ENCODE data around the gene GSTCD. TPM values are rescaled to one million over a fixed set of nuclear protein-coding genes. Genes with fewer than 3 reads are reported as not detected.
A peak's percentile ranks its signal among the peaks of the same experiment; 100 is the strongest.
"Not testable (repeated sequence)": the region's sequence is repeated elsewhere in the genome, so short reads cannot be mapped to it uniquely, and the experiment has no call there.

The GSTCD gene
- total RNA-seq, 8 experiments from 2014 or later = 4.6 to 37.7 (median 10.4) TPM

DNA sequence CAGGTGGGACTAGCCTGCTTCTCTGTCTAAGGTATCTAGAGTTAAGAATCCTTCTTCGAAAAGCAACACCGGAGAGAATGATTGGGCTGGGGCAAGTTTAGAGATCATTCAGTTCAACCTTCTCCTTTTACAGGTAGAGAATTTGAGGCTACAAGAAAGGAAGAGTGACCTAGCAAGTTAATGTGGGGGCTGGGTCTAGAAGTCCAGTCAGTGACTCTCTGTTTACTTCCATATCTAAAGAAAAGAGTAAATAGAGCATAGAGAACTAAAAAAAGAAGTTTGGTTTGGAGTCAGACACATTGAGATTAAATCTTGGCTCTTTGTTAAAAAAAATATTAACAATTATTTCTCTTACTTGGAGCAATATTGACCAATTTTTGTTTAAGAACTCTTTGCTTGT, 122.6 kb downstream of the GSTCD start:
- Histone ChIP-seq H3K4me3 (no peak overlapping the region), H3K27ac (no peak overlapping the region), H3K4me1 (replicated peaks in 1 of 2) (no peaks in the 10 kb centered on the region)
- WGBS, 10 experiments = 85 to 100% (median 100%) methylated on average over 2 of the region's 2 CpGs; no CpG with 5 or more reads in 4 of the 10 experiments
- ATAC-seq (replicated peaks in 6 of 8) = no peak
- in situ Hi-C loops (cut with MboI; ENCODE audit: low pct_unique_long_range_greater_than_20kb in 2 of 9, low sequenced_read_pairs in 9 of 9, unreplicated experiment in 9 of 9) = no loop called here

DNA sequence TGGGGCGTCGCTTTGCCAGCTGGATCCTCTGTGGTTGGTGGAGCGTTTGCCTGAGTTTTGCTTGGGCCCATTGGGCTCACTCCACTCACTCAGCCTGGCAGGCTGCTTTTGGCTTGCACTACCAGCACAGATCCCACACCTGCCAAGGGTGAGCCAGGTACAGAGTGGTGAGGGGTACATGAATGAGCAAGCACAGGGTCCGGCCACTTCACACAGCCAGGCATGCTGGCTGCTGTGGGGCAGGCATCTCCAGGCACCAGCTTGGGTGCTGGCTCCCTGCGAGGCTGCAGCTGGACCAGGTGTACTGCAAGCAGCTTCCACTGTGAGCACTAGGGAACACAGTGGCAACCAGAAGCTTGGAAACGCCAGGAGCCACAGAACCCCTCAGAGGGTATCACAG, 126.6 kb downstream of the GSTCD start:
- WGBS, 10 experiments = 80 to 100% (median 96%) methylated on average over 1 to 4 of the region's 6 CpGs; no CpG with 5 or more reads in 6 of the 10 experiments
- Histone ChIP-seq H3K4me3 (no peak overlapping the region), H3K27ac (no peak overlapping the region), H3K4me1 (replicated peaks in 1 of 2) (no peaks in the 10 kb centered on the region)
- in situ Hi-C loops (cut with MboI; ENCODE audit: low pct_unique_long_range_greater_than_20kb in 2 of 9, low sequenced_read_pairs in 9 of 9, unreplicated experiment in 9 of 9) = no loop called here
- ATAC-seq (replicated peaks in 6 of 8) = no peak

DNA sequence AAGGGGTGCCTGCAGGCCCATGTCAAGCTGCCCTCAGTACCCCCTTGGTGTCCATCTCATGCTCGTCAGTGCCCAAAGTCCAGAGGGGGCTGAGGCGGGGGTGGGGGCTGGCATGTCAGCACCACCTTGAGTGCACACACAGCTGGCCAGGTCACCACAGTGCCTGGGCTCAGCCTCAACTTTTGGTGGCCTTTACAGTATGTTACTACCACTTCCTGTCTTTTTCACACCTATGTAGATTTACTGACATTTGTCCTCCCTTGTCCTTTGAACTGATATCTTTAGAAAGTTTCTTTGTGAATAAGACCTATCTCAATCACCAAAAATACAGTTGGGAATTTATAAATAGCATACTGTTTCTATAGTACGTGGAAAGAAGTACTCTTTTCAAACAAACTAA, 128.0 kb downstream of the GSTCD start:
- Histone ChIP-seq H3K4me1 (replicated peaks in 1 of 2) (no peaks in the 10 kb centered on the region), H3K4me3 (no peak overlapping the region), H3K27ac (no peak overlapping the region)
- 50 to 100% (median 100%) methylated on average over 1 to 2 of the region's 3 CpGs; no CpG with 5 or more reads in 3 of the 10 experiments for WGBS, 10 experiments
- no peak for ATAC-seq (replicated peaks in 6 of 8)
- in situ Hi-C loops (cut with MboI; ENCODE audit: low pct_unique_long_range_greater_than_20kb in 2 of 9, low sequenced_read_pairs in 9 of 9, unreplicated experiment in 9 of 9) = no loop called here

DNA sequence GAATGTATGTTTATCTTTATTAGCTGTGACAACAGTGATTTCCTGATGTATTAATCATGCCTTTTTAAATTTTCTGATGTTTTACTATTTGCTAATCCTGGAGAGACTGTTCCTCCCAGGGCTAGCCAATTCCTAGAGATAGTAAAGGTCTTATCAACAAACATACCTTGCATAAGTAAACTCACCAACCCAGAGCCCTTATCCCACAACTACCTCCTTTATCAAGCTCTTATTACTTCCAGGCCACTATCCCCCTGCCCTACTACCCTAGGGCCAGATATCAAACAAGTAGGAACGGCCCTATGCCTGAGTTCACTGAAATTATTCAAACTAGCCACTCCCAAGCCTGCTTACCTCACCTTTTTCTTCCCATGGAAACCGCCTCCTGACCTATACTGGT, 128.5 kb downstream of the GSTCD start:
- no peak overlapping the region for H3K27ac ChIP-seq
- no peak for ATAC-seq (replicated peaks in 6 of 8)

DNA sequence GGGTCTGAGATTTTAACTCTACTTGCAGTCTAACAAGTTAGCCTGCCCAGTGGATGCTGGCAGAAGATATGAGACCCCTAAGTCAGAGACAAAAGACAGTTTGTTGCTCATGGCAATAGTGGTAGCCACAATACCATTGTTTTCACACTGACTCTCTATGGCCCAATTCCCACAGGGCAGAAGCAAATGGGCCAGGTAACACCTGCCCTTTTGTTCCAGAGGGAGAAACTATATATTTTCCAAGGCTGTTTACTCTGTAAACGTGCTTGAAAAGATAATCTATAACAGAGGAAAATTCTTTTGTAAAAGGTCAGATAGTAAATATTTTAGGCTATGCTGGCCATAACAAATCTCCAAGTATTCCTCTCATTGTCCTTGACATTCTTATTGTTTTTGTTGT, 129.5 kb downstream of the GSTCD start:
- Histone ChIP-seq H3K4me1 (replicated peaks in 1 of 2) (no peaks in the 10 kb centered on the region), H3K27ac (no peak overlapping the region), H3K4me3 (no peak overlapping the region)
- WGBS, 10 experiments = 43 to 100% (median 87%) methylated on average over 1 of the region's 1 CpG; no CpG with 5 or more reads in 2 of the 10 experiments
- ATAC-seq (replicated peaks in 6 of 8) = no peak
- in situ Hi-C loops (cut with MboI; ENCODE audit: low pct_unique_long_range_greater_than_20kb in 2 of 9, low sequenced_read_pairs in 9 of 9, unreplicated experiment in 9 of 9) = no loop called here

More for the DNA sequence above, 128.5 kb downstream of the GSTCD start:
- Histone ChIP-seq H3K4me1 (replicated peaks in 1 of 2) (no peaks in the 10 kb centered on the region), H3K4me3 (no peak overlapping the region)
- in situ Hi-C loops (cut with MboI; ENCODE audit: low pct_unique_long_range_greater_than_20kb in 2 of 9, low sequenced_read_pairs in 9 of 9, unreplicated experiment in 9 of 9) = no loop called here
- 67 to 100% (median 100%) methylated on average over 1 to 2 of the region's 2 CpGs; no CpG with 5 or more reads in 3 of the 10 experiments for WGBS, 10 experiments

DNA sequence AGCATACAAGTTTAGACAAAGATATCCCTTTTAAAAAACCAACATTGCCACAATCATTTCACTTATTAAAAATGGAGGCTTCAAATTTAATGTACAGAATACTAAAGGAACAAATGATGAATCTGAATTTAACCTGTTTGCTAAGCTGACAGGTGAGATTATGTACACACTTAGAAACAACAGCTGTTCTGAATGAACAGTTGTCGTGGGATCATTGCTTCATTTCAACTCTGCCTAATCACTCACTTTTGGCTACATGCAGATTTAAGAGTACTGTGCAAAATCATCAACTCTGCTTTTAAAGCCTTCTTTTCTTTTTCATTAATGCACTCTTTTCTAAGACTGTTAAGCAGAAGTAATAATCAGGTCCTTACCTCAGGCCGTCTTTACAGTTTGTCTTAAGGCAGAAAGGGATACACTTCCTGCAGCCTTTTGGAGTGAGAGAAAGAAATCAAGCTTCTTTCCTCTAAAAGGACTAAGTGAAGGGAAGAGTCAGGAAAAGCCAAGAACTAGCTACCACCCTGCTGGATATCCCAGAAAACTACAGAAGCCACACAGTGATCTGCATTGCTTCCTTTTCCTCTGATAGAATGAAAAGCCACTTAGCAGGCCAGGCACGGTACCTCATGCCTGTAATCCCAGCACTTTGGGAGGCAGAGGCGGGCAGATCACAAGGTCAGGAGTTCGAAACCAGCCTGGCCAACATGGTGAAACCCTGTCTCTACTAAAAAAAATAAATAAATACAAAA, 132.0 kb downstream of the GSTCD start:
- WGBS, 10 experiments = 60 to 100% (median 82%) methylated on average over 1 to 5 of the region's 5 CpGs; no CpG with 5 or more reads in 1 of the 10 experiments
- Histone ChIP-seq H3K4me1 (replicated peaks in 1 of 2) (no peaks in the 10 kb centered on the region), H3K27ac (no peak overlapping the region), H3K4me3 (no peak overlapping the region)
- in situ Hi-C loops (cut with MboI; ENCODE audit: low pct_unique_long_range_greater_than_20kb in 2 of 9, low sequenced_read_pairs in 9 of 9, unreplicated experiment in 9 of 9) = no loop called here
- no peak for ATAC-seq (replicated peaks in 6 of 8)

DNA sequence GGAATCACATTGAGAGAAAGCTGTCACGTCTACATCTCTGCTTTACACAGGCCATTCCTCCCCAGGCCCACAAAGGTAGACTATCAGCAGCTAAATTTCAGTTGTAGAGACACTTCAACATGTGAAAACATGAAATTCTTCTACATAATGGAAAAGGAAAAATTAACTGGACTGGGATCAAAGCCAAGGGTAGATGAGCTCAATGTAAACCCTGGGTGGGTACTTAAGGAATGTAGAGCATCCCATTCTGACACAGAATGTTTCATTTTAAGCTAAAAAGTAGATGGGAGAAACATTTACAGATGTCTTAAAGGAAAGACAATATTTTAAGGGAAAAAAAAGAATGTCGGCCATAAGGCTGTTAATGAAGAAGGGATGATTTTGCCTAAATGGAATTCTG, 135.4 kb downstream of the GSTCD start:
- no peaks in the 10 kb centered on the region for H3K4me1 ChIP-seq (replicated peaks in 1 of 2)
- no peak overlapping the region for H3K4me3 ChIP-seq
- no peak for ATAC-seq (replicated peaks in 6 of 8)
- WGBS, 10 experiments = 20 to 100% (median 93%) methylated on average over 1 to 2 of the region's 2 CpGs
- in situ Hi-C loops (cut with MboI; ENCODE audit: low pct_unique_long_range_greater_than_20kb in 2 of 9, low sequenced_read_pairs in 9 of 9, unreplicated experiment in 9 of 9) = no loop called here
- no peak overlapping the region for H3K27ac ChIP-seq

DNA sequence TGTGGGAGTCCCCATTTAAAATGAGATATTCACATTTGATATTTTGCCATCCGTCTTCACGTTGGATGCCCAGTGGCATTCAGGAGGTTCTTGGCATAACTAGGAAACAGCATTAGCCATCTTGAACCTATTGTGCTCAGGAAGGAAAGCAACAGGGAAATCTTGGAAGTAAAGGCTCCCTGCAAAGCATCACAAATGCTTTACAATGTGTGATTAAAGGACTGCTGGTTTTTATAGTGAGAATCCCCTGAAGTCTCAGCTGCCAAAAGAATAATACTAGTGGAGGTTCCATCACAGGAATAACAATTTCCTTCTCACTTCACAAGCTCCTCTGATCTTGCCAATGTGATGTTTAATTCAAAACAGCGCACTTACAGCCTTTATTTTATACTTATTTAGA, 137.0 kb downstream of the GSTCD start:
- H3K4me3 ChIP-seq = no peak overlapping the region
- WGBS, 10 experiments = 60 to 100% (median 81%) methylated on average over 1 to 3 of the region's 3 CpGs
- in situ Hi-C loops (cut with MboI; ENCODE audit: low pct_unique_long_range_greater_than_20kb in 2 of 9, low sequenced_read_pairs in 9 of 9, unreplicated experiment in 9 of 9) = no loop called here
- ATAC-seq (replicated peaks in 6 of 8) = no peak
- H3K27ac ChIP-seq = no peak overlapping the region
- H3K4me1 ChIP-seq (replicated peaks in 1 of 2) = no peaks in the 10 kb centered on the region

DNA sequence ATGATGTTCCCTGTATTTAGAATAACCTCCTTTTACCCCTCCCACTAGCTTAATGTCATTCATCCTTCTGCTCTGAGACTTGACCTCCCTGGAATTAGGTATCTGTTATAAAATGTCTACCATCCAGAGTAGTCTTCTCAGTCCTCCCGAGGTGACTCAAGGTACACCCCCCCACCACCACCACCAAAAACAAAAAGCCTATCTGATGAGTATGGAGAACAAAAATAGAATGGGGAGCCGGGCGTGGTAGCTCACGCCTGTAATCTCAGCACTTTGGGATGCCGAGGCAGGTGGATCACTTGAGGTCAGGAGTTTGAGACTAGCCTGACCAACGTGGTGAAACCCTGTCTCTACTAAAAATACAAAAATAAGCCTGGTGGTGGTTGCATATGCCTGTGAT, 139.8 kb downstream of the GSTCD start:
- H3K4me3 ChIP-seq; H3K27ac ChIP-seq; in situ Hi-C loops (cut with MboI; ENCODE audit: low pct_unique_long_range_greater_than_20kb in 2 of 9, low sequenced_read_pairs in 9 of 9, unreplicated experiment in 9 of 9); H3K4me1 ChIP-seq (replicated peaks in 1 of 2); ATAC-seq (replicated peaks in 6 of 8): not testable (repeated sequence)
- WGBS, 10 experiments = 40 to 100% (median 95%) methylated on average over 1 to 4 of the region's 6 CpGs

DNA sequence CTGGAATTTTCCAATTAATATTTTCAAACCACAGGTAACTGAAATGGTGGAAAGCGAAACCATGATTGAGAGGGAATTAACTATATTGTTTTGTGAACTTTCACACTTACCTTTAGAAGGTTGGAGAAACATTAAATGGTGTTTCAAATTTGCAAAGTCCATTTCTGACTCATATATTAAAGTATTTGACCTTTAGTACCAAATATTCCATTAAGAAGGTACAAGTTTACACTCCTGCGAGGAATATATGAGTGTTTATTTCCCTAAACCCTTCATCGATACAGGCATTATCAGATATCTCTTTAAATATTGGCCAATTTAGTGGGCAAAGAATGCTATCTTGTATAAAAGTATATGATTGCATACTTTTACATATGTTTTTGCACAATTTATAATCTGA, 142.6 kb downstream of the GSTCD start:
- Histone ChIP-seq H3K4me1 (replicated peaks in 1 of 2) (no peaks in the 10 kb centered on the region), H3K27ac (no peak overlapping the region), H3K4me3 (no peak overlapping the region)
- 86 to 100% (median 97%) methylated on average over 2 to 3 of the region's 3 CpGs; no CpG with 5 or more reads in 1 of the 10 experiments for WGBS, 10 experiments
- in situ Hi-C loops (cut with MboI; ENCODE audit: low pct_unique_long_range_greater_than_20kb in 2 of 9, low sequenced_read_pairs in 9 of 9, unreplicated experiment in 9 of 9) = no loop called here
- ATAC-seq (replicated peaks in 6 of 8) = no peak

DNA sequence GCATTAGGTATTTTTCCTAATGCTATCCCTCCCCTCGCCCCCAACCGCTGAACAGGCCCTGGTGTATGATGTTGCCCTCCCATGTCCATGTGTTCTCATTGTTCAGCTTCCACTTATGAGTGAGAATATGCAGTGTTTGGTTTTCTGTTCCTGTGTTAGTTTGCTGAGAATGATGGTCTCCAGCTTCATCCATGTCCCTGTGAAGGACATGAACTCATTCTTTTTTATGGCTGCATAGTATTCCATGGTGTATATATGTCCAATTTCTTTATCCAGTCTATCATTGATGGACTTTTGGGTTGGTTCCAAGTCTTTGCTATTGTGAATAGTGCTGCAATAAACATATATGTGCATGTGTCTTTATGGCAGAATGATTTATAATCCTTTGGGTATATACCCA, 143.6 kb downstream of the GSTCD start:
- 94 to 100% (median 100%) methylated on average over 2 of the region's 2 CpGs; no CpG with 5 or more reads in 7 of the 10 experiments for WGBS, 10 experiments
- H3K27ac ChIP-seq; H3K4me1 ChIP-seq (replicated peaks in 1 of 2); ATAC-seq (replicated peaks in 6 of 8); H3K4me3 ChIP-seq; in situ Hi-C loops (cut with MboI; ENCODE audit: low pct_unique_long_range_greater_than_20kb in 2 of 9, low sequenced_read_pairs in 9 of 9, unreplicated experiment in 9 of 9): not testable (repeated sequence)

DNA sequence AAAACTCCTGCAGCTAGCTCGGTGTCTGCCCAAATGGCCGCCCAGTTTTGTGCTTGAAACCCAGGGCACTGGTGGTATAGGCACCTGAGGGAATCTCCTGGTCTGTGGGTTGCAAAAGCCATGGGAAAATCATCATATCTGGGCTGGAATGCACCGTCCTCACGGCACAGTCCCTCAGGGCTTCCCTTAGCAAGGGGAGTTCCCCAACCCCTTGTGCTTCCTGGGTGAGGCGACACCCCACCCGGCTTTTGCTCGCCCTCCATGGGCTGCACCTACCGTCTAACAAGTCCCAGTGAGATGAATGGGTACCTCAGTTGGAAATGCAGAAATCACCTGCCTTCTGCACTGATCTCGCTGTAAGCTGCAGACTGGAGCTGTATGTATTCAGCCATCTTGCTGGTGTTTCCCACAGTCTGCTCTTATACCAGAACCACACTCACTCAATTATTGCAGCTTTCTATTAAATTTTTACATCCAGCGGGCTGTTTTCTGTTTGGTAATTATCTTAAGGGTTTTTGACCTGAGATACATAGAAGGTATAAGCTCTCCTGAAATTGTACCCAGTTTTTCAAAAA, 150.0 kb downstream of the GSTCD start:
- in situ Hi-C loops (cut with MboI; ENCODE audit: low pct_unique_long_range_greater_than_20kb in 2 of 9, low sequenced_read_pairs in 9 of 9, unreplicated experiment in 9 of 9) = no loop called here
- 79 to 100% (median 93%) methylated on average over 1 to 8 of the region's 10 CpGs; no CpG with 5 or more reads in 2 of the 10 experiments for WGBS, 10 experiments
- H3K4me1 ChIP-seq (replicated peaks in 1 of 2) = no peaks in the 10 kb centered on the region
- no peak for ATAC-seq (replicated peaks in 6 of 8)
- no peak overlapping the region for H3K4me3 ChIP-seq
- H3K27ac ChIP-seq = no peak overlapping the region

DNA sequence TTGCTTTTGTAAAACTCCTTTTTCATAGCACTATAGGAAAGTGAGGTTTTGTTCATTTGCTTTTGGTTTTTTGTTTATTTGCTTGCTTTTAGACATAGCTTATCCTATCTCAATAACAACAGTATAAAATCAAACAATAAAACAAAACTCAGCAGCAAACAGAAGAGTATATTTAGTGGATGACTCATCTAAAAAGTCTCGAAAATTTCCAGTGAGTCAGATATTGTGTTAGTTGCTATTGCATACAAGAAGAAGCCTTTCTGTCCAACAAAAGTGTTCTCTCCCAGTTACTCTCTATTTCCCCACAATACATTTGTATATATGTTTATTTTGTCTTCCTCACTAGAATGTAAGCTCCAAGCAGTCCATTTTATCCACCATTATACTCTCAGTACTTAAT, 150.6 kb downstream of the GSTCD start:
- WGBS, 10 experiments = 0 to 100% (median 73%) methylated on average over 1 of the region's 1 CpG
- peak in 2 of 8 experiments; percentile 68 to 84 for ATAC-seq (replicated peaks in 6 of 8)
- H3K4me3 ChIP-seq = no peak overlapping the region

DNA sequence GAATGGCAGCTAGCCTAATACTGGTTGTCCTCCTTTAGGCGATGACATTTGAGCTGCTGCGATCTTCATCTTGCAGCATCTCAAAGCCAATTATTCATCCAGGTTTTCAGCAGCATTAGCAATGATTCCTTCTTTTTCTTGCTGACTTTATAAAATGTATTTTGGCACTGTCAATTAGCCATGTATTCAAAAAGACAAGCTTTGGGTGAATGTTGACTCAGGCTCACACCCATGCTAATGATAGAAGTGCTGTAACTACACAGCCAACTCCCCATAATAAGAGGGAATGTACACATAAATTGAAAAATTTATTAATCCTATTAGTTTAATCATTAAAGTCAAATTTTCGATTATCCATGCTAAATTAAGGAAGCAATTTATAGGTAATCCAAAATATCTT, 162.4 kb downstream of the GSTCD start:
- 0 to 79% (median 39%) methylated on average over 1 to 3 of the region's 3 CpGs for WGBS, 10 experiments
- ATAC-seq (replicated peaks in 6 of 8) = peak in 3 of 8 experiments; percentile 34 to 94 (median 88)
- no peak overlapping the region for H3K27ac ChIP-seq
- no peaks in the 10 kb centered on the region for H3K4me1 ChIP-seq (replicated peaks in 1 of 2)
- H3K4me3 ChIP-seq = no peak overlapping the region
- in situ Hi-C loops (cut with MboI; ENCODE audit: low pct_unique_long_range_greater_than_20kb in 2 of 9, low sequenced_read_pairs in 9 of 9, unreplicated experiment in 9 of 9) = no loop called here

More for the DNA sequence above, 150.6 kb downstream of the GSTCD start:
- Histone ChIP-seq H3K27ac (no peak overlapping the region), H3K4me1 (replicated peaks in 1 of 2) (no peaks in the 10 kb centered on the region)
- in situ Hi-C loops (cut with MboI; ENCODE audit: low pct_unique_long_range_greater_than_20kb in 2 of 9, low sequenced_read_pairs in 9 of 9, unreplicated experiment in 9 of 9) = no loop called here
